Activated gamma-delta T cell treated with Interleukin-2 at 50 U/mL for 16 hours (primary cell): ENCODE data around the gene KHK.

ENCODE experiments used
- DNase-seq: peaks from one replicate; pipeline ENCODE4 v3.0.0-alpha.2; 2020

The KHK gene

GRCh38 chr2:27131429-27131828 is 44.9 kb downstream of the KHK start:
- DNase-seq, result no peak

DNA sequence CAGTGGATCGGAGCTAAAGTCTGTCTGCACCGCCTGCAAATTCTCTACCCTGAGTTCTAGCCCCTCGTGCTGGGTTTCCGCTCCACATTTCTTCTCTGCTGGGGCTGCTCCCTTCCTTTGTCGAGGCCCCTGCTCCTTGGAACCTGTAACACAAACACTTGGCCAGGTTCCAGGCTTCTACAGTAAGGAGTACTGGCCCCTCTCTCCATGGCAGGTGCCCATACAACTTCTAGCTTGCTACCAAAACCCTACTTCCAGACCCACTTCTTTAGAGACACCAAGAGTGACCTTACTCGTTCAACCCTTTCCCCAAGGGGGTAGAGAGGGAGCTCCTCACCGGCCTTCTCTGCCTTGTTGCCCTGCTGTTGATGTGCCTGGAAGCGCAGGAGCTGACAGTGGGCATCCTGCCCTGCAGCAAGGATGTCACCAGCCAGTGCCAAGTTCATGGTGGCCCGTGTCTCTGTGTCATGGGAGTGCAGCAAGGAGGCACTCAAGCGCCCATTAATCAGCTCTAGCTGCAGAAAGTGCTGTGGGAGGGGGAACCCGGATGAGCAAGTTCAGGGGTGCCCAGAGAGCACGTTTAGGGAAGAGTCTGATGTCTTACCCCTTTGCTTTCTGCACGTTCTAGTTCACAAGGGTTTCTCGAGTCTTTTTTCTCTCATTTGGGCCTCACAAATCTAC is 46.8 kb downstream of the KHK start:
- no peak for DNase-seq

GRCh38 chr2:27133905-27134780 is 47.6 kb downstream of the KHK start, which contains the start of gene PREB:
TSS of gene PREB (minus strand) at chr2:27134636. CDS start at chr2:27134421, 215 bp downstream.
- DNase-seq, result peak; percentile 98

- DNase-seq, result no peak
Observed at GRCh38 chr2:27134781-27135477, 48.4 kb downstream of the KHK start.

DNA sequence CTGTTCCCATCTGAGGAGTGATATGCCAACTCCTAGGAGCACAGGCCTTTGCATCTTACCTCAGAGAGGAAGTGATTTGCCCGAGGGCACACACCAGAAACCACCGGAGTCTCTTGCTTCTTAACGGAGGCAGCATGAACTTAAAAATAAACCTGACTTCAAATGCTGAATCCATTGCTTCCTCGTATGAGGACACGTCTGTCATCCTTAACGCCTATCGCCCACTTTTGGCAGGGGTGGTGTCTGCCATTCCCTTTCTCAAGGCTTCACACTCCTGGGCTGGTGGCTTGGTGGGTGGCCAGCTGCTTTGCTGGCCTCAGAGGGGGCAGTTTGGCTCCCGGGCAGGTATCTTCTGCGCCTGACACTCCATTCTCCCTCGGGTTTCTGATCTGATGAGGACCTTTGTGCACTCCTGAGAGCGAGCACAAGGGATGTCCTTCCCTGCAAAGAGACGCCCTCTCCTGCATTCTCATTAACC is 48.9 kb downstream of the KHK start:
- DNase-seq, result no peak

DNA sequence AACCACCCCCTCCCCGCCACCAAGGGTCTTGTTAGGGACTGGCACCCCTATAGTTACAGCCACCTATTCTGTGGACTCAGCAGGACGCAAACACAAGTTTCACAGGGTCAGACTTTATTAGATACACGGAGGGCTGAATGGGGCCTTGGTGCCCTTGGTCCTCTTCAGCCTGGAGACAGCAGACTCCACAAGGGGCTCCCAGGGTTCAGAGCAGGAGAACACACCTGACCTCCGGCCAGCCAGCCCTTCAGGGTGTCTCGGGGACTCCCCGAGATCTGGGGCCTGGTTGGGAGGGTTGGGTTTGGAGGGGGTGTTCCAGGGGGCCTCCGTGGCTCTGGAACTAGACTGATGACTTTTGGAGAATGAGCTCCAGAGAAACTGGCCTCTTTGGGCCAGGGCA is 50.2 kb downstream of the KHK start:
- no peak for DNase-seq

- DNase-seq, result no peak
Observed at GRCh38 chr2:27137322-27137935, 50.9 kb downstream of the KHK start.

GRCh38 chr2:27138111-27138510 is 51.5 kb downstream of the KHK start:
- DNase-seq, result no peak

DNA sequence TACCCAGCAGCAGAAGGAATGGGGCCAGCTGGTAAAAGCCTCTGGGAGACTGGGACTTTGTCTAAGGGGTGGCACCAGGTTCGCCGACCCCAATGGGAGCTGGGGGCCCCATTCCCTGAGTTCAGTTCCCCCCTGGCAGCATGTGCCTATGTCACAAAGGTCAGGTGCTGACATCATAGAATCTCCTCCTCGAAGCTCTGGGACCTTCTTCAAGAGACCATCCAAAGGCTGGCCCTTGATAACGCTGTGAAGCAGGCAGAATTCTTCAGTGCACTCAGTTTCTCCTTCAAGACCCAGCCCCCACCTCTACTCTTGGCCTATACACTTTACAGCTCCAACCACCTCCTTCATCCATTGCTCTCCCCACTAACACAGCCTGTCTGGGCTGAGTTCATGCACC is 52.7 kb downstream of the KHK start, which contains the start of gene PRR30:
Gene PRR30 (minus strand): TSS at position 101 of the 400 bp plus-strand sequence. CDS start 1,081 bp downstream, outside the sequence.
- no peak for DNase-seq

GRCh38 chr2:27143285-27143684 is 56.7 kb downstream of the KHK start:
- DNase-seq, result no peak

DNA sequence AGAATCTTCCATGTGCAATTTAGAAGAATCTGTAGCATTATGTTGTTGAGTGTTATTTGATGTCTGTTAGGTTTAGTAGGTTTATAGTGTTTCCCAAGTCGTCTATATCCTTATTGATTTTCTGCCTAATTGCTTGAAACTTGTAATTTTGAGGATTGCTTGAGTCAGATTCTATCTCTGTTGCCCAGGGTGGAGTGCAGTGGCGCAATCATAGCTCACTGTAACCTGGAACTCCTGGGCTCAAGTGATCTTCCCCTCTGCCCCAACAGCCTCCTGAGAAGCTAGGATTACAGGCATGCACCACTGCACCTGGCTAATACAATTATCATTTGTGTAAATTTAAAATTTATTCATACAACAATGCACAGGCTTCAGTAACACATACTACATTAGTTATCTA is 59.1 kb downstream of the KHK start:
- no peak for DNase-seq

- no peak for DNase-seq
Observed at GRCh38 chr2:27147935-27148334, 61.4 kb downstream of the KHK start.

- no peak for DNase-seq
Observed at GRCh38 chr2:27148801-27149439, 62.3 kb downstream of the KHK start, which contains the start of gene TCF23. TSS of gene TCF23 (plus strand) at chr2:27149004. CDS start at chr2:27149134, 130 bp downstream.

GRCh38 chr2:27149570-27150405 is 63.2 kb downstream of the KHK start:
- no peak for DNase-seq
